Measurements from ENCODE around the gene DNAJC16. TPM values are rescaled to one million over a fixed set of nuclear protein-coding genes. Genes with fewer than 3 reads are reported as not detected.

Gene DNAJC16
- total and polyA plus RNA-seq, 7 donors: 1.2 to 20.5 (median 11.4) TPM

GRCh38 chr1:15543251-15543588 lies 16.6 kb downstream of the DNAJC16 start:
- no peak for DNase-seq
- intact Hi-C loops (cut with DNase I): no loop called here
- no peaks in the 10 kb centered on the region for H3K27me3 ChIP-seq
- no peaks in the 10 kb centered on the region for H3K9me3 ChIP-seq
- TF ChIP-seq CTCF (IDR thresholded peaks at IDR 0.05): no peak
- TF ChIP-seq EP300 (IDR thresholded peaks at IDR 0.05): no peak
- no peak for TF ChIP-seq POLR2A (IDR thresholded peaks at IDR 0.05)
- no peak for TF ChIP-seq POLR2AphosphoS5 (IDR thresholded peaks at IDR 0.05)
- no peaks in the 10 kb centered on the region for H3K4me1 ChIP-seq
- 88 to 97% methylated on average over 5 of the region's 5 CpGs for WGBS, 2 donors
- peaks cover 18 to 89% (median 42%) of the 10 kb centered on the region in 4 donors for H3K36me3 ChIP-seq
- H3K4me3 ChIP-seq: no peak overlapping the region
- no peak overlapping the region for H3K27ac ChIP-seq

GRCh38 chr1:15543589-15544568 lies 17.2 kb downstream of the DNAJC16 start:
- H3K36me3 ChIP-seq: peaks cover 19 to 87% (median 42%) of the 10 kb centered on the region in 4 donors
- no peak overlapping the region for H3K27ac ChIP-seq
- H3K4me1 ChIP-seq: no peaks in the 10 kb centered on the region
- DNase-seq: no peak
- 94% methylated on average over 12 of the region's 12 CpGs for WGBS, 2 donors
- no peak for TF ChIP-seq CTCF (IDR thresholded peaks at IDR 0.05)
- no peak for TF ChIP-seq EP300 (IDR thresholded peaks at IDR 0.05)
- TF ChIP-seq POLR2A (IDR thresholded peaks at IDR 0.05): no peak
- TF ChIP-seq POLR2AphosphoS5 (IDR thresholded peaks at IDR 0.05): no peak
- intact Hi-C loops (cut with DNase I): no loop called here
- H3K4me3 ChIP-seq: no peak overlapping the region
- H3K9me3 ChIP-seq: no peaks in the 10 kb centered on the region
- no peaks in the 10 kb centered on the region for H3K27me3 ChIP-seq

- Histone ChIP-seq H3K36me3 (peaks cover 12 to 93% (median 30%) of the 10 kb centered on the region in 4 donors), H3K4me1 (no peaks in the 10 kb centered on the region)
- intact Hi-C loops (cut with DNase I): no loop called here
These were observed 20.0 kb downstream of the DNAJC16 start for GRCh38 chr1:15546641-15547040.

DNA sequence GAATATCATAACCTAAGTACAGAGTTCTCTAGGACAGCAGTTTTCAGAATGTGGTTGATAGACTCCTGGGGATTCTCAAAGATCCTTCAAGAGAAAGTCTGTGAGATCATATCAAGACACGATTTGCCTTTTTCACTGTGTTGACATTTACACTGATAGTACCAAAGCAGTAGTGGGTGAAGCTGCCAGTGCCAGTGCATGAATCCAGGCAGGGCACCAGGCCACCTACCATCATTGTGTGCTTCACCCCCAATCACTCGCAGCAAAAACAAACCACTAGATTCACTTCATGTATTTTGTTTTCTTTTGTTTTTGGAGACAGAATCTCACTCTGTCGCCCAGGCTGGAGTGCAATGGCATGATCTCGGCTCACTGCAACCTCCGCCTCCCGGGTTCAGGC lies 23.9 kb downstream of the DNAJC16 start:
- peaks cover 6 to 76% (median 21%) of the 10 kb centered on the region in 4 donors for H3K36me3 ChIP-seq
- no peak for TF ChIP-seq CTCF (IDR thresholded peaks at IDR 0.05)
- intact Hi-C loops (cut with DNase I): no loop called here
- H3K27me3 ChIP-seq: no peaks in the 10 kb centered on the region
- H3K4me3 ChIP-seq: no peak overlapping the region
- no peaks in the 10 kb centered on the region for H3K9me3 ChIP-seq
- H3K4me1 ChIP-seq: no peaks in the 10 kb centered on the region
- 89 to 91% methylated on average over 6 of the region's 6 CpGs for WGBS, 2 donors
- no peak overlapping the region for H3K27ac ChIP-seq
- DNase-seq: no peak

More at GRCh38 chr1:15546641-15547040, 20.0 kb downstream of the DNAJC16 start:
- no peak overlapping the region for H3K27ac ChIP-seq
- DNase-seq: no peak
- no peak overlapping the region for H3K4me3 ChIP-seq
- TF ChIP-seq POLR2A (IDR thresholded peaks at IDR 0.05): no peak
- H3K27me3 ChIP-seq: no peaks in the 10 kb centered on the region
- 95 to 97% methylated on average over 2 of the region's 2 CpGs for WGBS, 2 donors
- H3K9me3 ChIP-seq: no peaks in the 10 kb centered on the region

DNA sequence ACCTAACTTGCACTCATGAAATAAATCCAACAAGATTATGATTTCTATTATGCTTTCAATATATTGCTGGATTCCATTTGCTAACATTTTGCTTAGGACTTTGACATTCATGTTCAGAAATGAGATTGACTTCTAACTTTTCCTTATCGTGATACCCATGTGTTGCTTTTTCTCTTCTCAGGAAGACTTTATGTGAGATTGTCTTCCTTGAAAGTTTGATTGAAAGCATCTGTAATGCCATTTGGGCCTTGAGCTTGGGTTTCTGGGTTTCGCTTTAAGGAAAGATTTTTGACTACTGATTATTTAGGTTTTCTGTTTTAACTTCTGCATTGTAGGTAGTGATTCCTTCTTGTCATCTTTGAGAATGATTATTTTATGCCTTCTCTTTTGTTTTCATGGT lies 30.4 kb downstream of the DNAJC16 start:
- no peaks in the 10 kb centered on the region for H3K27me3 ChIP-seq
- no peak for TF ChIP-seq POLR2A (IDR thresholded peaks at IDR 0.05)
- no peak for TF ChIP-seq POLR2AphosphoS5 (IDR thresholded peaks at IDR 0.05)
- TF ChIP-seq EP300 (IDR thresholded peaks at IDR 0.05): no peak
- TF ChIP-seq CTCF (IDR thresholded peaks at IDR 0.05): no peak
- H3K4me3 ChIP-seq: no peak overlapping the region
- DNase-seq: no peak
- H3K36me3 ChIP-seq: peaks cover 0 to 51% (median 18%) of the 10 kb centered on the region in 4 donors
- no peak overlapping the region for H3K27ac ChIP-seq
- intact Hi-C loops (cut with DNase I): no loop called here
- H3K4me1 ChIP-seq: no peaks in the 10 kb centered on the region
- 94 to 96% methylated on average over 2 of the region's 2 CpGs for WGBS, 2 donors
- H3K9me3 ChIP-seq: no peaks in the 10 kb centered on the region

Data from sigmoid colon (tissue), 7 donors.